Transverse colon (tissue), 4 donors: ENCODE data around the gene HOXA6. TPM values are rescaled to one million over a fixed set of nuclear protein-coding genes. Genes with fewer than 3 reads are reported as not detected.

Experiments used
- DNase-seq: peaks from one replicate; pipeline ENCODE4 v3.0.0-alpha.2; 2019
- H3K27ac ChIP-seq, 4 donors: fragments of 200-600 bp; sonication (generic); 2 replicates each; pipeline ENCODE4 v1.5.1; 2016 to 2018; ENCODE audit warnings: inconsistent platforms in 4 of 4
- H3K27me3 ChIP-seq: fragments of 200-600 bp; sonication (generic); 2 replicates; pipeline ENCODE4 v1.5.1; 2017; ENCODE audit warnings: inconsistent platforms
- H3K36me3 ChIP-seq, 4 donors: fragments of 200-600 bp; sonication (generic); 2 replicates each; pipeline ENCODE4 v1.5.1; 2017 to 2019; ENCODE audit warnings: inconsistent platforms in 4 of 4
- H3K4me1 ChIP-seq, 4 donors: fragments of 200-600 bp; sonication (generic); 2 replicates each; pipeline ENCODE4 v1.5.1; 2017 to 2020; ENCODE audit warnings: inconsistent platforms in 4 of 4
- H3K4me3 ChIP-seq, 4 donors: fragments of 200-600 bp; sonication (generic); 1 replicate in 1 of 4; 2 replicates in 3 of 4; pipeline versions ENCODE4 v1.5.1 to v1.6.1; 2017 to 2019; ENCODE audit warnings: inconsistent platforms in 4 of 4
- H3K9me3 ChIP-seq, 2 donors: fragments of 200-600 bp; sonication (generic); 2 replicates each; pipeline ENCODE4 v1.5.1; 2017 to 2019; ENCODE audit warnings: inconsistent platforms in 2 of 2
- CTCF ChIP-seq, 5 experiments: fragments of 200-600 bp in 3 of 5; fragments of 450-650 bp in 2 of 5; sonication (generic) in 3 of 5; IDR thresholded peaks; 1 replicate in 2 of 5; 2 replicates in 3 of 5; pipeline ENCODE4 v1.5.1; 2016 to 2017; ENCODE audit warnings: antibody characterized with exemption in 5 of 5, inconsistent platforms in 3 of 5, mild to moderate bottlenecking in 2 of 5, moderate library complexity in 1 of 5
- EP300 ChIP-seq: sonication (generic); formaldehyde crosslinking; IDR thresholded peaks from one replicate; pipeline ENCODE4 v1.6.1; 2017; ENCODE audit warnings: antibody characterized with exemption, low read depth
- POLR2A ChIP-seq: fragments of 450-650 bp; IDR thresholded peaks from one replicate; pipeline ENCODE4 v1.6.1; 2016; ENCODE audit warnings: antibody characterized with exemption, mild to moderate bottlenecking, moderate library complexity
- POLR2AphosphoS5 ChIP-seq, 3 donors: sonication (generic); formaldehyde crosslinking; IDR thresholded peaks; one replicate each; pipeline ENCODE4 v1.6.1; 2016; ENCODE audit warnings: antibody characterized with exemption in 3 of 3
- WGBS, 2 donors: methylation state at CpG; one replicate each; pipeline ENCODE4 v1.1.5; 2018; ENCODE audit warnings: low coverage in 1 of 2; 5-methylcytosine and 5-hydroxymethylcytosine counted together
- in situ Hi-C, 4 donors: fragments of 200-750 bp; cut with MboI; loops; one replicate each; pipeline versions ENCODE4 v1.15.0 to v1.15.1; 2017; ENCODE audit warnings: low sequenced_read_pairs in 3 of 4, low pct_ligation_motif_present in 1 of 4, low pct_unique_long_range_greater_than_20kb in 1 of 4
- intact Hi-C: fragments of 100-400 bp; cut with DNase I; formaldehyde crosslinking; loops from one replicate; pipeline ENCODE4 v1.15.1; 2023; ENCODE audit warnings: low total_unique reads
- total RNA-seq, 4 donors: library from RNA; depleted of rRNA; stranded (reverse); fragments of >200 nt; gene quantifications; one replicate each; pipeline ENCODE4 v1.1.0, GENCODE V29; 2016

Gene HOXA6
- total RNA-seq, 4 donors from 2014 or later = 12.9 to 27.8 (median 17.3) TPM

- Histone ChIP-seq H3K4me1 (peaks cover 21 to 65% (median 47%) of the 10 kb centered on the region in 4 donors), H3K36me3 (no peaks in the 10 kb centered on the region), H3K27ac (peak overlapping the region; percentile 95 to 99 (median 98)), H3K4me3 (no peak overlapping the region), H3K27me3 (peaks cover 54% of the 10 kb centered on the region), H3K9me3 (no peaks in the 10 kb centered on the region)
- intact Hi-C loops (no loop called here), in situ Hi-C loops (loop anchor here in 3 of 4 donors (10.0 to 25.0 kb wide), 4 partner anchors 789 to 1291 kb away; no protein-coding TSS in a partner anchor)
- DNase-seq = no peak
- no peak for TF ChIP-seq POLR2AphosphoS5 (IDR thresholded peaks at IDR 0.05)
- TF ChIP-seq CTCF (IDR thresholded peaks at IDR 0.05) = no peak
- TF ChIP-seq POLR2A = no peak
- TF ChIP-seq EP300 = no peak
- WGBS, 2 donors = 64% methylated on average over 3 of the region's 3 CpGs
These were observed 6.0 kb upstream of the HOXA6 start for GRCh38 chr7:27153526-27153925.

GRCh38 chr7:27152816-27153442, 5.4 kb upstream of the HOXA6 start:
- peak overlapping the region; percentile 95 to 99 (median 98) for H3K27ac ChIP-seq
- no peak for DNase-seq
- no peaks in the 10 kb centered on the region for H3K36me3 ChIP-seq
- H3K9me3 ChIP-seq = no peaks in the 10 kb centered on the region
- in situ Hi-C loops (loop anchor here in 3 of 4 donors (10.0 to 25.0 kb wide), 4 partner anchors 788 to 1291 kb away; no protein-coding TSS in a partner anchor), intact Hi-C loops (no loop called here)
- H3K4me1 ChIP-seq = peaks cover 21 to 71% (median 51%) of the 10 kb centered on the region in 4 donors
- 16 to 34% methylated on average over 3 to 21 of the region's 22 CpGs for WGBS, 2 donors
- peaks cover 56% of the 10 kb centered on the region for H3K27me3 ChIP-seq
- TF ChIP-seq EP300 (no peak), POLR2A (no peak)
- peak overlapping the region in 3 of 4 donors; percentile 71 to 79 (median 73) for H3K4me3 ChIP-seq

GRCh38 chr7:27151931-27152815, 4.6 kb upstream of the HOXA6 start, which contains the start of gene HOXA3:
Gene HOXA3, minus strand, starts transcription at chr7:27152583. Its CDS starts 41,943 bp downstream, at chr7:27110640.
- H3K9me3 ChIP-seq = no peaks in the 10 kb centered on the region
- H3K4me3 ChIP-seq = peak within 1 kb of the TSS; percentile 71 to 81 (median 76)
- in situ Hi-C loops = loop anchor here in 3 of 4 donors (10.0 to 25.0 kb wide), 4 partner anchors 787 to 1290 kb away; no protein-coding TSS in a partner anchor
- H3K4me1 ChIP-seq = peaks cover 21 to 79% (median 57%) of the 10 kb centered on the region in 4 donors
- no peaks in the 10 kb centered on the region for H3K36me3 ChIP-seq
- DNase-seq = peak; percentile 84
- 5% methylated on average over 53 of the region's 53 CpGs; no CpG with 5 or more reads in 1 of the 2 donors for WGBS, 2 donors
- intact Hi-C loops = no loop called here
- TF ChIP-seq POLR2A = peak; percentile 96
- TF ChIP-seq POLR2AphosphoS5 (IDR thresholded peaks at IDR 0.05) = peak; percentile 86 to 98 (median 98)
- TF ChIP-seq EP300 = no peak
- H3K27me3 ChIP-seq = peaks cover 59% of the 10 kb centered on the region
- H3K27ac ChIP-seq = peak within 1 kb of the TSS; percentile 95 to 99 (median 98)

GRCh38 chr7:27151341-27151930, 3.9 kb upstream of the HOXA6 start:
- in situ Hi-C loops (loop anchor here in 3 of 4 donors (10.0 to 25.0 kb wide), 4 partner anchors 787 to 1289 kb away; no protein-coding TSS in a partner anchor), intact Hi-C loops (no loop called here)
- peaks cover 21 to 81% (median 61%) of the 10 kb centered on the region in 4 donors for H3K4me1 ChIP-seq
- H3K9me3 ChIP-seq = no peaks in the 10 kb centered on the region
- no peaks in the 10 kb centered on the region for H3K36me3 ChIP-seq
- H3K27ac ChIP-seq = peak overlapping the region; percentile 95 to 99 (median 98)
- 0% methylated on average over 7 to 27 of the region's 27 CpGs for WGBS, 2 donors
- no peak for DNase-seq
- no peak for TF ChIP-seq POLR2AphosphoS5 (IDR thresholded peaks at IDR 0.05)
- TF ChIP-seq EP300 = no peak
- H3K4me3 ChIP-seq = peak overlapping the region; percentile 71 to 81 (median 76)
- peaks cover 64% of the 10 kb centered on the region for H3K27me3 ChIP-seq
